ENCODE results near the gene ITGB7. TPM values are rescaled to one million over a fixed set of nuclear protein-coding genes. Genes with fewer than 3 reads are reported as not detected.

Gene ITGB7
- total and polyA plus RNA-seq, 2 of the 4 experiments (the other 2 are of a cell fraction) = 0.18 to 0.44 TPM

DNA sequence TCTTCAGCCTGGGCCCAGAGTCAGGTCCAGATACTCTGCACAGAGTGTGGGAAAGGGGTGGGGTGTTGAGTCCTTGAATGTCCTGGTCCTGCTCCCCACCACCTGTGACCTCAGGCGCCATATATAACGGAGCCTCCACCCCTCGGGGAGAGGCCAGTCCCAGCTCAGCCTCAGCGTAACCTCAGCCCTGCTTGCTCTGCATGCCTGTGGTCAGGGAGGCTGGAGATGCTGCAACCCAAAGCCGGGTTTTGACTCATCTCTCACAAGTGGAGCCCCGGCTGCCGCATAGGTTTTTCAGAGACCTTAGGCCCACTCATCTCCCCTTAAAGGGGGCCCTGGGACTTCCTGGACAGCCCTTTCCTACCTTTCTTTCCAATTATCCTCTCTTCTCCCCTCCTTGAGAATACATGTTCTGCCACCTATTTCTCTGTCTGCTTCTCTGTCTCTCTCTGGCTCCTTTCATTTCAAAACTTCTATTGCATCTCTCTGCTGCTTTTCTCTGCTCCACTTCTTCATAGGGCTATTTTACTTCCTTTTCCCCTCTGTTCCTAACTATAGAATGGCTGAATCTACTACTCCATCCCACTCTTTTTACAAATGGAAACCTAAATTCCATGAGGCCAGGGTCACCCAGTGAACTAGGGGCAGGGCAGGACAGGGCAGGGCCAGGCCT lies 1.2 kb downstream of the ITGB7 start:
- peak overlapping the region; percentile 88 for H2AFZ ChIP-seq (replicated peaks; ENCODE audit: low read length, poor library complexity)
- ATAC-seq (ENCODE audit: low read depth) (peak; percentile 97), DNase-seq (peak; percentile 89)
- peak overlapping the region; percentile 12 to 82 for H4K8ac ChIP-seq (ENCODE audit: low read depth in 2 of 2, low read length in 2 of 2)
- intact Hi-C loops (cut with micrococcal nuclease) = no loop called here
- TF ChIP-seq, protein P1, sequence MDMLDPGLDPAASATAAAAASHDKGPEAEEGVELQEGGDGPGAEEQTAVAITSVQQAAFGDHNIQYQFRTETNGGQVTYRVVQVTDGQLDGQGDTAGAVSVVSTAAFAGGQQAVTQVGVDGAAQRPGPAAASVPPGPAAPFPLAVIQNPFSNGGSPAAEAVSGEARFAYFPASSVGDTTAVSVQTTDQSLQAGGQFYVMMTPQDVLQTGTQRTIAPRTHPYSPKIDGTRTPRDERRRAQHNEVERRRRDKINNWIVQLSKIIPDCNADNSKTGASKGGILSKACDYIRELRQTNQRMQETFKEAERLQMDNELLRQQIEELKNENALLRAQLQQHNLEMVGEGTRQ (IDR thresholded peaks at IDR 0.05; ENCODE audit: low read depth, low read length) = peak; percentile 32; the same call in 1 of the 2 replicates
- TF ChIP-seq CEBPB (IDR thresholded peaks at IDR 0.05; ENCODE audit: low read depth, low read length) (peak; percentile 96), MAZ (IDR thresholded peaks at IDR 0.05; ENCODE audit: borderline replicate concordance, low read depth, low read length) (peak; percentile 8; the same call in 1 of the 2 replicates), RFX5 (IDR thresholded peaks at IDR 0.05; ENCODE audit: low read depth, low read length) (no peak), BHLHE40 (IDR thresholded peaks at IDR 0.05; ENCODE audit: low read depth, low read length) (0 out of 2 replicates have a peak, but pooled peaks have one; percentile 4), FOS (IDR thresholded peaks at IDR 0.05; ENCODE audit: low read depth, low read length) (peak; percentile 38; the same call in 1 of the 2 replicates)
- TF ChIP-seq, protein P2, sequence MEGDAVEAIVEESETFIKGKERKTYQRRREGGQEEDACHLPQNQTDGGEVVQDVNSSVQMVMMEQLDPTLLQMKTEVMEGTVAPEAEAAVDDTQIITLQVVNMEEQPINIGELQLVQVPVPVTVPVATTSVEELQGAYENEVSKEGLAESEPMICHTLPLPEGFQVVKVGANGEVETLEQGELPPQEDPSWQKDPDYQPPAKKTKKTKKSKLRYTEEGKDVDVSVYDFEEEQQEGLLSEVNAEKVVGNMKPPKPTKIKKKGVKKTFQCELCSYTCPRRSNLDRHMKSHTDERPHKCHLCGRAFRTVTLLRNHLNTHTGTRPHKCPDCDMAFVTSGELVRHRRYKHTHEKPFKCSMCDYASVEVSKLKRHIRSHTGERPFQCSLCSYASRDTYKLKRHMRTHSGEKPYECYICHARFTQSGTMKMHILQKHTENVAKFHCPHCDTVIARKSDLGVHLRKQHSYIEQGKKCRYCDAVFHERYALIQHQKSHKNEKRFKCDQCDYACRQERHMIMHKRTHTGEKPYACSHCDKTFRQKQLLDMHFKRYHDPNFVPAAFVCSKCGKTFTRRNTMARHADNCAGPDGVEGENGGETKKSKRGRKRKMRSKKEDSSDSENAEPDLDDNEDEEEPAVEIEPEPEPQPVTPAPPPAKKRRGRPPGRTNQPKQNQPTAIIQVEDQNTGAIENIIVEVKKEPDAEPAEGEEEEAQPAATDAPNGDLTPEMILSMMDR (conservative IDR thresholded peaks at IDR 0.05; ENCODE audit: low read depth, low read length) = no peak
- CTCF ChIA-PET = interaction anchor here (0.7 to 1.6 kb wide), 2 partner anchors 8 to 59 kb away, joined by 3 to 4 read pairs; no protein-coding TSS in a partner anchor
- H2BK5ac ChIP-seq (ENCODE audit: low read depth, low read length, poor library complexity, severe bottlenecking) = peak overlapping the region; percentile 61
- peak overlapping the region; percentile 12; the same call in 1 of the 2 replicates for H3K9ac ChIP-seq (ENCODE audit: low read depth, low read length)
- in situ Hi-C loops (cut with MboI; ENCODE audit: low sequenced_read_pairs) = no loop called here
- peak overlapping the region; percentile 76 for H4K91ac ChIP-seq (ENCODE audit: insufficient read depth, low read depth, low read length)
- POLR2A ChIA-PET (ENCODE audit: unreplicated experiment) = interaction anchor here (0.7 kb wide), 1 partner anchor 13 kb away, joined by 3 read pairs; no protein-coding TSS in a partner anchor
- BruUV-seq (replicated peaks) = no TSS peak
- H3K56ac ChIP-seq (ENCODE audit: extremely low read depth, insufficient read depth, low read length) = peak overlapping the region; percentile 59; the same call in 1 of the 2 replicates
- no peaks in the 10 kb centered on the region for H3K9me3 ChIP-seq (ENCODE audit: control insufficient read depth, insufficient read depth, low read length)
- peak overlapping the region; percentile 62 for H3K18ac ChIP-seq (ENCODE audit: low read depth, low read length)
- H4K5ac ChIP-seq (ENCODE audit: low read depth, low read length) = peak overlapping the region; percentile 70
- H3K4me2 ChIP-seq (ENCODE audit: low read depth, low read length) = peak overlapping the region; percentile 41; the same call in 1 of the 2 replicates
- peak overlapping the region; percentile 88 for H3K4ac ChIP-seq (ENCODE audit: low read depth, low read length)
- H2BK20ac ChIP-seq (ENCODE audit: low read depth, low read length) = peak overlapping the region; percentile 73
- dilution Hi-C loops (cut with HindIII; ENCODE audit: low sequenced_read_pairs, unreplicated experiment) = no loop called here
- no peaks in the 10 kb centered on the region; a peak in 1 of 4 replicates for H3K79me1 ChIP-seq (ENCODE audit: low read depth in 1 of 2, low read length in 2 of 2)
- H3K23ac ChIP-seq (ENCODE audit: low read depth, low read length) = peak overlapping the region; percentile 56; the same call in 1 of the 2 replicates
- peak overlapping the region; percentile 82 for H2AK9ac ChIP-seq (replicated peaks; ENCODE audit: low read depth, low read length, poor library complexity)
- no peaks in the 10 kb centered on the region for H3K27me3 ChIP-seq (ENCODE audit: control insufficient read depth, insufficient read depth, low read length)
- H2BK120ac ChIP-seq (ENCODE audit: low read depth, low read length) = peak overlapping the region; percentile 88
- peak overlapping the region; percentile 83; the same call in 1 of the 2 replicates for H3K14ac ChIP-seq (replicated peaks; ENCODE audit: low read depth, low read length)
- H2AK5ac ChIP-seq (ENCODE audit: low read depth, low read length) = peak overlapping the region; percentile 75
- peak overlapping the region; percentile 55; the same call in 1 of the 2 replicates for H3K27ac ChIP-seq (ENCODE audit: insufficient read depth, low read length)
- H3K9me1 ChIP-seq (ENCODE audit: insufficient read depth, low read length) = peaks cover 20% of the 10 kb centered on the region
- peaks cover 11% of the 10 kb centered on the region; the same call in 1 of the 2 replicates for H3K36me3 ChIP-seq (ENCODE audit: control insufficient read depth, insufficient read depth, low read length)
- H2BK15ac ChIP-seq (ENCODE audit: low read depth, low read length) = peak overlapping the region; percentile 38; the same call in 1 of the 3 replicates
- peaks cover 8% of the 10 kb centered on the region for H3K4me1 ChIP-seq (ENCODE audit: control insufficient read depth, insufficient read depth, low read length)
- no peaks in the 10 kb centered on the region for H4K20me1 ChIP-seq (ENCODE audit: insufficient read depth, low read length)
- no peak overlapping the region for H3K4me3 ChIP-seq (ENCODE audit: insufficient read depth, low read depth, low read length)
- 0% methylated on average over 3 of the region's 7 CpGs; no CpG with 5 or more reads in 1 of the 2 experiments for WGBS, 2 experiments (ENCODE audit: extremely low coverage in 2 of 2, insufficient read length in 1 of 2)
